HG02884 (cell line): ENCODE results near the gene OR6B1.
"Not testable (repeated sequence)": the region's sequence is repeated elsewhere in the genome, so short reads cannot be mapped to it uniquely, and the experiment has no call there.

Experiments used
- ATAC-seq: cut with Tn5 transposase; IDR thresholded peaks from one replicate; pipeline ENCODE4 v1.9.1; 2021; ENCODE audit warnings: mild to moderate bottlenecking, moderate library complexity; ENCODE audit not compliant: unreplicated experiment

Gene OR6B1

GRCh38 chr7:144004703-144005102, 4.6 kb downstream of the OR6B1 start:
- ATAC-seq: no peak

- no peak for ATAC-seq
These were observed 6.0 kb downstream of the OR6B1 start for GRCh38 chr7:144006029-144006691.

DNA sequence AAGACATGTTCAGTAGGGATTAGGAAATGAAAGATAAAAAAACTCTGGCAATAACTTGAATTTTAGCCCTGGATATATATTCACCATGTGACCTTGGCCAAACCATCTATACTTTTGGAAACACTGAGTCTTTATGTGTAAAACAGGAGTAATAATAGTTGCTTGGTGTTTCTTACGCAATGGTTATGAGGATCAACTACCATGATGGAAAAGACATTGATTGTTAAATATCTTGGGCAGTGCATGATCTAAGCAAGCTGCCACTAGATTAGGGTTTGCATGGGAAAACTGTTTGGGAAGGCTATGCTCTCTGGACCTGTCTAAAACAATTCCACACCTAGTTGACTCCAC, 6.5 kb downstream of the OR6B1 start:
- no peak for ATAC-seq

DNA sequence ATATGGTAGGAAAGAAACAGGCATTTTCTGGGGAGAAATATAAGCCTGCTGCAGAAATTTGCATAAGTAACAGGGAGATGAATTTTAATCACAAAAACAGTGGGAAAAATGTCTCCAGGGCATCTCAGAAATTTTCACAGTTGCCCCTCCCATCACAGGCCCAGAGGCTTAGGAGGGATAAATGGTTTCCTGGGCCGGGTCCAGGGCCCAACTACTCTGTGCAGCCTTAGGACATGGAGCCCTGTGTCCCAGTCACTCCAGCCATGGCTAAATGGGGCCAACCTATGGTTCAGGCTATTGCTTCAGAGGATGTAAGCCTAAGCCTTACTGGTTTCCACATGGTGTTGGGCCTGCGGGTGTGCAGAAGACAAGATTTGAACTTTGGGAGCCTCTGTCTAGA, 9.2 kb downstream of the OR6B1 start:
- ATAC-seq: no peak

DNA sequence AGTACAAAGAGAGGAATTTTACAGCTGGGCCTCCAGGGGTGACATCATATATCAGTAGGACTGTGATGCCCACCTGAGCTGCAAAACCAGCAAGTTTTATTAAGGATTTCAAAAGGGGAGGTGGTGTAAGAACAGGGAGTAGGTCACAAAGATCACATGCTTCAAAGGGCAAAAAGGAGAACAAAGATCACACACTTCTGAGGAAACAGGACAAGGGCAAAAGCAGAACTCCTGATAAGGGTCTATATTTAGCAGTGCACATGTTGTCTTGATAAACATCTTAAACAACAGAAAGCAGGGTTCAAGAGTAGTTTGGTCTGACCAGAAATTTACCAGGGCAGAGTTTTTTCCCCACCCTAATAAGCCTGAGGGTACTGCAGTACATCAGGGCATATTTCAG, 9.9 kb downstream of the OR6B1 start:
- ATAC-seq: not testable (repeated sequence)

DNA sequence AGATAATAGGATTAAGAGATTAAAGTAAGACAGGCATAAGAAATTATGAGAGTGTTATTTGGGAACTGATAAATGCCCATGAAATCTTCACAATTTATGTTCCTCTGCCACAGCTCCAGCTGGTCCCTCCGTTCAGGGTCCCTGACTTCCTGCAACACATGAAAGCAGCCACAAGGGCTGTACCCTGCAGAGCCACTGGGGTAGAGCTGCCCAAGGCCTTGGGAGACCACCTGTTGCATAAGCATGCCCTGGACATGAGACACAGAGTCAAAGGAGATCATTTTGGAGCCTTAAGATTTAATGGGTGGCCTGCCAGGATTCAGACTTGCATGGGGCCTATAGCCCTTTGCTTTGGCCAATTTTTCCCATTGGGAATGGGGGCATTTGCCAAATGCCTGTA, 10.7 kb downstream of the OR6B1 start:
- ATAC-seq: not testable (repeated sequence)

DNA sequence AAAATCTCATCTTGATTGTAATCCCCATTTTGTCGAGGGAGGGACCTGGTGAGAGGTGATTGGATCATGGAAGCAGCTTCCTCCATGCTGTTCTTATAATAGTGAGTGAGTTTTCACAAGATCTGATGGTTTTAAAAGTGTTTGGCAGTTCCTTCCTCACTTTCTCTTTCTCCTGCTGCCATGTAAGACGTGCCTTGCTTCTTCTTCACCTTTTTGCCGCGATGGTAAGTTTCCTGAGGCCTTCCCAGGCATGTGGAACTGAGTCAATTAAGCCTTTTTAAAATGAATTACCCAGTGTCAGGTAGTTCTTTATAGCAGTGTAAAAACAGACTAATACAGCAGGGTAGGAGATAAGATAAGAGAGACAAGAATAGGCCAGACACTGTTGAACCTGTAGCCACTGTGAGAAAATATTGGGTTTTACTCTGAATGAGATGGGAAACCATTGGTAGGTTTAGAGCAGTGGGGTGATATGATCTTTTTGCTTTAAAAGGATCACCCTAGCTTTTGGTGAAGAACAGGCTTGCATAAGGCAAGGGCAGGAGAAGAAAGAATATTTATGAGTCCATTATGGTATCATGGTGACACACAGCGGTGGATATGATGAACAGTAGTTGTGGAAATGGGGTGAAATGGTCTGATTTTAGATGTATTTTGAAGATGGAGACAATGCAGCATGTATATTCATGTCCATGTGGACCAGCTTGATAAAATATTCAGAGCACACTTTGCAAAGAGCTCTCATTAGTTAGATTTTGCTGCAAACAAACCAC, 11.5 kb downstream of the OR6B1 start:
- ATAC-seq: no peak

- no peak for ATAC-seq
These were observed 17.9 kb downstream of the OR6B1 start for GRCh38 chr7:144018065-144018464.

DNA sequence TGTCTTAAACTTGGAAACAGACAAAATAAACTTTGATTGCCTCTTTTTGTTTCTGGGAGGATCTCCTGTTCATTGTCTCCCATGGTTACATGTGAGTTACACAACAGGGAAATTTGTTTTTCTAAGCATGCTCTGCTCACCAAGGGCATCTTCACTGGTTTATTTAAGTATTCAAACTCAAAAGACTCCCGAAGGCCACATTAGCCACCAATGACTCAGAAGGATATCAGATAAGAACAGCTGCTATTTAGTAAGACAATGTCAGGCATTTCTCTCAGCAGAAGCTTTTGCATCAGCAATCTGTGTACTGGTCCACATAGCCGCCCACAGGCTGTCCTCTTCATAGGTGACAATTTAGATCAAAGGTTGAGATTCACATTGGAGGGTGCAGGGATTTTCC, 19.3 kb downstream of the OR6B1 start:
- no peak for ATAC-seq

GRCh38 chr7:144020340-144020739, 20.2 kb downstream of the OR6B1 start:
- no peak for ATAC-seq

DNA sequence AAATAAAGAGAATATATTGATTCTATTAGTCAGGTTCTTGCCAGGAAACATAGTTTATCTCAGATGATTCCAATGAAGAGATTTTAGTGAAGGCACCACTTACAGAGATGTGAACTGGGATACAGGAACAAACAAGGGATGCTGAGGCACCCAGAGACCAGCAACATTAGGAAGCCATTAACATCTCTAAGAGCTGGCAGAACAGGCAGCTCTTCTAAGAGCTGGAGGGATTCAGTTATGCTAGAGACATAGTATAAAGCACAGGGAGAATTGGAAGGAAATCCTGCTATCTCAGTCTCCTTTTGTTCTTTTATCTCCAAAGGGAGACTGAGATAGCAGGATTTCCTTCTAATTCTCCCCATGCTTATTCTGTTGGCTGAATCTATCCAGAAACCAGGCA, 22.0 kb downstream of the OR6B1 start:
- no peak for ATAC-seq

DNA sequence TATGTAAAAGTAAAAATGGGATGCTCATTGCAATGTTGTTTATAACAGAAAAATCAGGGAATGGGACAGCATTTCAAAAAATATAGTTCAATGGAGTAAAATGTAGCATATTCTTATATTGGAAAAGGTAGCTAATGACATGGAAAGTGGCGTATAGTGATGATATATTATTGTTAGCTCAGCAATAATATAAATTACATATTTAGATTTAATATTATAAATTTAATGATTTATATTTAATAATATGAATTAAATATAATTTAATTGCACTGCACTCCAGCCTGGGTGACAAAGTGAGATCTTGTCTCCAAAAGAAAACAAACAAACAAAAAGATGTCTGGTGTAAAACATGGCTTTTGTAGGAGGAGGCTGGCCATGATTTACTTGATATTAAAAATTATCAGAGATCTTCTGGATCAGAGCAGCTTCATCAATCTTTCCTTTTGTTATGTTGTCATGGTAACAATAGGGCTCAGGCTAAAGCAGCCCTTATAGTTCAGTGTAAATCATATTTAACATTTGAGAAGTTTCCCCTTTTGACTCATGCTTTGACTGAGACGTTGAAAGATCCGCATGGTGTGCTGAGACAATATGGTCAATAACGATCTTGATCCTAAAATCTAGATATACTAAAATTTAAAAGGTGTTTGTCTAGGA, 23.2 kb downstream of the OR6B1 start:
- ATAC-seq: no peak

DNA sequence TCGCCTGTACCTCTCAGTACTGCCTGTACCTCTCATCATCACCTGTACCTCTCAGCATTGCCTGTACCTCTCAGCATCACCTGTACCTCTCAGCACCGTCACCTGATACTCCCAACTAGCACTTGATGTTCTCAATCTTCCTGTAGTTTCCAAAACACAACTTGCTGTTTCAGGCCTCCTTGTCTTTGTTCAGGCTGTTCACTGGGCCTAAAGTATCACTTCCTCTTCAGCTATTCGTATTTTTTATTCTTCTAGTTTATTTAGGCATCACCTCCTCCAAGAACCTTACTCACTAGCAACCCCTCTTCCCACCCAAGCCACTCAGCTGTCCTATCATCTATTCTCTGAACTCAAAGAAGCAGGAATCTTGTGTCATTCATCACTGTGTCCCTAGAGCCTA, 24.1 kb downstream of the OR6B1 start:
- no peak for ATAC-seq

GRCh38 chr7:144026203-144026883, 26.2 kb downstream of the OR6B1 start:
- no peak for ATAC-seq

- ATAC-seq: no peak
These were observed 26.9 kb downstream of the OR6B1 start for GRCh38 chr7:144027070-144027469.

DNA sequence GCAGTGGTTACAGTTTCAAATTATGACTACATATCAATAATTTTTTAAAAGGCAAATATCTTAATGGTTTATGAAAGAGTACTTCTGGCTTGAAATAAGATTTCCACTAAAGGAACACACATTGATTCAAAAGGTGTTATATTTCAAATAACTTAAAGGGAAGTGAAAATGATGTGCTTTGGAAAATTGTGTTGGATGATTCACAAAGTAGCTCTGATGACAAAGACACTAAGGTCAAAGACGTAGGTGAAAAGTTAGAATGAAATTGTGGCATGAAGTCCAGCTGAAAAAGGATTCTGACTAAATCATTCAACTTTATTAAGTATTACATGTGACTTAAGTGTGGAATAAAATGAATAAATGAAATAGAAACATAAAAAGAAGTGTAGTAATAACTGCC, 27.9 kb downstream of the OR6B1 start:
- ATAC-seq: peak; percentile 59

DNA sequence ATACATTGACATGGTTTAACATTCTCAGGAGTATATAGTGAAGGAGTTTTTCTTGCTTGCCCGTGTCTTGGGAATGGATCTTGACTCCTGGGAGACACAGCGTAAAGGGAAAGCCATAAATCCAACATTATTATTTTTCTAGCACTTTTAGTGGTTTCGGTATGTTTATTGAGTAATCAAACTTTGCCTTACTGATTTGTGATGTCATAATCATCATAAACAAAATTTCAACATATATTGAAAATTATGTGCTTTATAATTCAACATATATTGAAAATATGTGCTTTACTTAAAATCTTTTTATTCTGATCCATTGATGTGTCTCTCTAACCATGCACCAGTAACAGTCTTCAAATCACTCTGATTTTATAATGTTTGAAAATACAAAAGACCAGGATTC, 28.4 kb downstream of the OR6B1 start:
- ATAC-seq: no peak

GRCh38 chr7:144032516-144032915, 32.4 kb downstream of the OR6B1 start:
- ATAC-seq: no peak

DNA sequence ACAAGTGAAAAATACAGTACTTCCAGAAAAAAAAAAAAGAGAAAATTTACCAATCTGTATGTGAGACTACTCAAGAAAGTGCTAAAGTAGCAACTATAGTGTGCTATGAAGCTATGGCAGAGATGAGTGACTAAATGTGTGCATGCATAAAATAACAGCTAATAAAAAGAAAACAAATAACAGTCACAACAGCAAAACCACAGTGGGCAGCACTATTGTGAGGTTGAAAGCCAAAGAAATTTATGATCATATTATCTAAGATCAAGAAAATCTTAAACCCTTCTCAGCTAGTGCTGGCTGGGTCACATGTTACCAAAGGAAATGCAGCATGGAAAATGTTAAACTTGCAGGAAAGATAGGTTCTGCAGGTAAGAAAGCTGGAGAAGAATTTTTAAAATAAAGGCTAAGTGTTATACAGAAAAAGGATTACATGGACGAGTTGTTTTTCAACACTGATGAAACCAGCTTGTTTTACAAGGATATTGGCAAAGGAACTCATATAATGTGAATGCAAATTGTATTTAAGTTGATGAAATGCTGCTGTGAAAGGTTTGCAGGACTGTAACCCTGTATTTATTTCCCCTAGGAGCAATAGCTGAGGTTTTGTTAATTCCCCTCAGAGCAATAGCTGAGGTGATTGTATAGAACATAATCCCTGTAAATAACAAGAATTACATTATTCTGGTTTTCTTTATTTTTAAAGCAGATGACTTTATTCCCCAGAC, 33.0 kb downstream of the OR6B1 start:
- no peak for ATAC-seq

DNA sequence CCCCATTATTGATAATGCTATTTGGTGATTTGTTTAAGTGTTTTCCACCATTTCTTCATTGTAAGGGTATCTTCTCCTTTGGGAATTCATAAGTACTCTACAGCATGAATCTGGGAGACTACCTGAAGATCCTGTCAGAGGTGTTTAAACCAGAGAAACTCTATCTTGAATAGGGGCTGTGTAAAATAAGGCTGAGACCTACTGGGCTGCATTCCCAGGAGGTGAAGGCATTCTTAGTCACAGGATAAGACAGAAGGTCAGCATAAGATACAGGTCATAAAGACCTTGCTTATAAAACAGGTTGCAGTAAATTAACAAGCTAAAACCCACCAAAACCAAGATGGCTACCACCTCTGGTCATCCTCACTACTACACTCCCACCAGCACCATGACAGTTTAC, 35.3 kb downstream of the OR6B1 start:
- no peak for ATAC-seq

- no peak for ATAC-seq
These were observed 36.3 kb downstream of the OR6B1 start for GRCh38 chr7:144036302-144036885.
